Measurements from ENCODE around the gene CACTIN.
"Not testable (repeated sequence)": the region's sequence is repeated elsewhere in the genome, so short reads cannot be mapped to it uniquely, and the experiment has no call there.

Gene CACTIN

DNA sequence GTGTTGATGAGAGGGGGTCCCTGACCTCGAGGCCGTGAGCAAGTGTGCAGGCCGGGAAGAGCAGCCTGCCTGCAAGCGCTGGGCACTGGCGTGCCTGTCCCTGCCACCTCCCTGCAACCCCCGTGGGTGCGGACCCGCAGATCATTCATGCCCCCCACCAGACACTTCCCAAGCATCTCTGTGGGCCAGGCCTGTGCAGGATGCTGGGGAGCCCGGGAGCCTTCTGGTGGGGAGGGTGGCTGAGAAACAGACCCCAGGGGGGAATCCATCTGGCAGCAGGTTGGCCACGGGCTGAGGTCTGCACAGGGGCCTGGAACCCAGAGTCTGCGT is 18.4 kb upstream of the CACTIN start:
- no peak for DNase-seq

DNA sequence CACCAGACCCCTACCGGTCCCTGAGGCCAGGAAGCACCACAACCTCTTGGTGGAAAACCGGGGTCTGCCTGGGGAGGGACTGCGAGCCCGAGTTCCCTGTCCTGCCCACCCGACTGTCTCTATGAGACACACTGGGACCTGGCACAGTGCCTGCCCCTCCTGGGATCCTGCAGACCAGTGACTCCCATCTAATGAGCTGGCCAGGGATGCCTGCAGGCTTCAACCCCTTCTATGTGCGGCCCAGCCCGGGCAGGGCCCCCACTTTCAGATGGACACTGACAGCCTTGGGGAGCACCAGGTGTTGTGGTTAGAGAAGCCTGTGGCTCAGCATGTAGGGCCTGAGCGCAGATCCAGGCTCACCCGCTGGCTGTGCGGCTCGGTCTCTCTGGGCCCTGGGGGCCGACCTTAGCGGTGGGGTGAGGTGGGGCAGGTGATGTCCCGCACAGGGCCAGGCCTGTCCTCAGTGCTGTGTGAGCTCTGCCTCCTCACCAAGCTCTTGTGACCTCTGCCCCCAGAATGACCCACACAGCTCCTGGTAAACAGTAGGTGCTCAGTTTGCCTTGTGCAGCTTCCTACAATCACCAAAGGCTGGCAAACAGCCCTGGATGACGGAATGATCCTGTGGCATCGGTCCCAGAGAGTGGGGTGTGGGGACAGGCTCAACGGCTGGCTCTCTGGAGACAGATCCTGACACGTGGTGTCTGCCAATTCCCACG is 17.9 kb upstream of the CACTIN start:
- no peak for DNase-seq

- no peak for DNase-seq
Observed at GRCh38 chr19:3643674-3644313, 17.2 kb upstream of the CACTIN start.

GRCh38 chr19:3642987-3643673 is 16.5 kb upstream of the CACTIN start:
- no peak for DNase-seq

DNA sequence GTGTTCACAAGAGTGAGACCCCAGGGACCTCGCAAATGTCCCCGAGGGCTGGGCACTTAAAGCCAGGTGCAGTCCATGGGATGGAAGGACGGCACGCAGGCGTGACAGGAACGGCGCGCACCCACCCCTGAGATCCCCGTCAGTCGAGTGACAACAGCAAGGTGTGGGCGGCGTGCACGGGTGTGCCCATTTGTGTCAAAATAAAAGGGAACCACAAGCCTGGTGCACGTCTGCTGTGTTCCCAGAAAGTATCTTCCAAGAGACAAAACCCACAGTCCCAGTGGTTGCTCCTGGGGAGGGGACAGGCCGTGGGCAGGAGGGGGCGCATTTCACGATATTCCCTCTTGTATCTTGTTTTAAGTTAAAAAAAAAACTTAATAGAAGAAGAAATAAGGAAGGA is 15.7 kb upstream of the CACTIN start:
- no peak for DNase-seq

DNA sequence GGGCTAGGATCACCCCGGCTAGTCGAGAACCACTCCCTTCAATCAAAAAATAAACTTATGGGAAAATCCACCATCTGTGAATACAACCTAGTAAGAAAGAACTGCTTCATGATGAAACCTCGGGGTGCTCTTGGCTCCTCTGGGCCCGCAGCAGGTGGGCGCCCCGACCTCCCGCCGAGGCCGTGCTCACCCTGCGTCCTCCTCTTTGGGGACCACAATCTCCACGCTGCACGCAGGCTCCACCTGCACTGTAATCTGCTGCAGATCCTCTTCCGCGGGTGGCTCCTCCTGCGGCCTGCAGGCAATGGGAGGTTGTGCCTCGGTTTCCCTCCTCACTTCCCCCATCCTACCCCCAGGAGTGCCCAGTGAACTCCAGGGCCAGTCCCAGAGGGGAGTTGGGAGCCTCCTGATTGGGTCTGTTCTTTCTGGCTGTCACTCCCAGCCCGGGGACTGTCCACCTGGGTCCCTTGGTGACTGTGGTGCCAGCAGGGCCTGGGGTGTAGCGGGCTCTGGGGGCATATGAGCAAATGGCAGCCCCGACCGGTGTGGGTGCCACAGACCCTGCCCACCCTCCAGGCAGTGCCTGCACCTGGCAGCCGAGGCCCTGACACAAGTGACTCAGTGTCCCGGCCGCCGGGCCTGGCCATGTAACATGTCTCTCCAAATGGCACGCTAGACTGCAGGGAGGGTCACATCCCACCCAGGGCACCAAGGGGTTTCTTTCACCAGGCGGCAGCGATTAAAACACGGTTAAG is 15.1 kb upstream of the CACTIN start:
- DNase-seq: no peak

- no peak for DNase-seq
Observed at GRCh38 chr19:3639479-3639878, 12.9 kb upstream of the CACTIN start.

DNA sequence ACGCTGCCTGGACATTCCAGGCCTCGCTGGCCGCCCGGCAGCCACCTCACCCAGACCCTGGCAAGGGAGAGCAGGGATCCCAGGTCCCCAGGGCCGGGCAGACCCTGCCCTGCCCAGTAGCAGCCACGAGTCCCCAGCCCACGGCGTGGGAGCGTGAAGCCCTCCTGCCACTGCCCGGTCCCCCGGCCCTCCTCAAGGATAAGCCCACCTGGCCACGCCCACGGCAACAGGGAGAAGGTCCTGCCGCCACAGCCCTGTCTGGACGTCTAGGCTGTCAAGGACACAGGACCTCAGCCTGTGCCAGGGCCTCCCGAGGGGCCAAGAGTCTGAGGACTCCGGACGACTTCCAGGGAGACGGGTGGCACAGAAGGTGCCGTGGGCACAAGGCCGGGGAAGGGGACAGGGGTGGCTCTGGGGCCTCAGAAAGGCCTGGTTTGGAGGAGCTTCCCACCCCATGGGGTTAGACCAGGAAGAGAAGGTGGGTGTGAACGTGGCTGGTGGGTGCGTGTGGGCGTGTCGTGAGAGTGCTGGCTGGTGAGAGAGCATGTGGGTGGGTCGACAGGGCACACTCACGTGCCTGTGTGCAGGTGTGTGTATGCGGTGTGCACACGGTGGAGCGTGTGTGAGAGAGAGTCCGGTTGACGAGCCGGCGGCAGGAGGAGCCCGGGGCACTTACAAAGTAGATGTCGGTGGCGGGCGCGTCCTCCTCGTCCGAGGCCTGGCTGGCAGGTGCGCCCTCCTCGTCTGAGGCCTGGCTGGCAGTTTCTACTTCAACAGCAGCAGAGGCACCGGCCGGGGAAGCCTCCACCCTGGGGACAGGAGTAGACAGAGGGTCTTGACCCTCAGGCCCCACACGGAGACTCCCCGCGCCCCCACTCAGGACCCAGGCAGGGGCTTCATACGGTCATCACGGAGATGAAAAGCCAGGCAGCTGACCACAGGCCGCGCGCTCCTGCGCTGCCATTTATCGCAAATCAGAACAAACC is 11.9 kb upstream of the CACTIN start:
- no peak for DNase-seq

DNA sequence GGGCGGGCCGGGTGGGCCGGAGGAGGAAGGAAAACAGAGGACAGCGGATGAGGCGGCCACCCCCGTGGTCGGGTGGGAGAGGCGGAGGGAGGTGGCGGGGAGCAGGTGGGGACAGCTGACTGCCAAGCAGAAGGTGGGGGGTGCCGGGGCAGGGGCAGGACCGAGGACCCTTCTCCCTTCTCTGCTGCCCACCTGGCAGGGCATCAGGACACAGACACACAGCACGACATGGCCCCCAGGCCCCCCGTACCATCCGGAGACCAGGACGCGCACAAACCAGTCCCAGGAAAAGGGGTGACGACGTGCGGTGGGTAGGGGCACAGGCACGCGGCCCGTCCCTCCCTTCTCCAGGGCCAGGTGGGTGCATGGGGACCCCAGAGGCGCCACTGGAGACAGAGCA is 11.0 kb upstream of the CACTIN start:
- no peak for DNase-seq

DNA sequence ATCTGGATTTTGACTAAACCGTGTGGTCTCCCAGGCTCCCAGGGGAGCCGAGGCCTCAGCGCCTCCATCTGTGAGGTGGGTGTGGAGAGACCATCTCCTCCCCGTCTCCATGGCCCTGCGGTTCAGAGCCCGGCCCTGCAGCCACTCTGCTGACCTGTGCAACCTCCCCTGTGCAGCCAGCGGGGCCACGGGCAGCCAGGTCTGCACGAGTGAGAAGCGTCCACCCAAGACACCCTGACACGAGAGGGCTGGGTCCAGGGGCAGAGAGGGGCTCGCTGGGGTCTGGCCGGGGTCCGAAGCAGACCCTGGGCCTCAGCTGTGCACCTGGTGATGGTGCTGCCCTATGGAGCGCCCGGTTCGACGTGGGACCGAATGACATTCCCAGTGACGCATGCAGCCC is 10.4 kb upstream of the CACTIN start:
- DNase-seq: no peak

DNA sequence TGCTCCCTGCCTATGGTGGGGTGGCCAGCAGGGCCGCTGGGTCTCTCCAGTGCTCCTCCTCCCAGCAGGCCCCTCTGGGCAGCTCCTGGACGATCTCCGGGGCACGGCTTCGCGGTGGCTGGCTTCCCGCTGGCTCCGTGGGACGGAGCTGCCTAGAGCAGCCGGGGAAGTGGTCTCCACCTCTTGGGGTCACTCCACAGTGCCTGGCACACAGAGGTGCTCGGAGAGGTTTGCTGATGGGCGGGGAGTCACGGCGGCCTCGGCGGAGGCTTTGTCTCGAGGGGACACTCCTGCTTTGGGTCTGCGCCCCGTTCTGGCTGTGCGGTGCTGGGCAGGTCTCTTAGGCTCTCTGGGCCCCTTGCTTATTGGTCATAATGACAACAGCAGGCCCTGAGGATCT is 9.9 kb upstream of the CACTIN start:
- no peak for DNase-seq

DNA sequence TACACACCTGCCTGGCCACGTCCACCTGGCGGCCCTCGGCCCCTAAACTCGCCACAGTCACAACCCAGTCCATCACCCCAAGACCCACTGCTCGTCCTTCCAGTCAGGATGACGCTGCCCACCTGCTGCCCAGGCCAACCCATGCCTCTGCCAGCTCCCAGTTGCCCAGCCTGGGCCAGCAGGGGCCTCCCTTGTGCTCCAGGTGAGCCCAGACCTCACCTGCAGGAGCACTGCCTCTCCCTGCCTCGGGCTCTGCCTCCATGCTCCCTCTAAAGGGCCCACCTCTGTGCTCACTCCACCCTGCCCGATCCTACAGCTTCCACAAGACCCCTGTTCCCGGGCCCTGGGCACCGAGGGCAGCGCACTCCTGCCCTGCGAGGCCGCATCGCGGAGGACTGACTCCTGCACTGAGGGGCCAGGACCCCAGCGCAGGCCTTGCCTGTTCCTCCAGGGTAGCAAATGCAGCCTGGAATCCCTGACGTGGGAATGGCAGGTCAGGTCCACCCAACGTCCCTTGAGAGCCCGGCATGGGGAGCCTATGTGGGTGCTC is 8.0 kb upstream of the CACTIN start:
- no peak for DNase-seq

DNA sequence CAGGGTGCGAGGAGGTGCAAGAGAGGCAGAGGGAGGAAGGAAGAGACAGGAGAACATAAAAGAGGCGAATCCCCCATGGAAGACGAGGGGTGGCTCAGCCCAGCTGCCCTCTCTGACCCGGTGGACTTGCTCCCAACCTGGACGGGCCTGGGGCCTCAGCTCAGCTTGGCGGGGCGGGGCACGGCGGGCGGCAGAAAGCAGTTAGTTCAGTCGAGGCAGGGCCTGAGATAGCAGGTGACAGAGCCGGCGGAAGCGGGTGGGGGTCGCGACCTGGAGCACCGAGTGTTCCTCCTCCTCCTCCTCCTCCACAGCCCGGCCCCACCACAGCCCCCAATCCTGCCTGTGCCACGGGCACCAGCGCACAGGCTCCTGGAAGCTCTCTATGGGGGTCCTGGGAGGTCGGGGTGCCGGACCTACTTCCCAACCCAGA is 7.0 kb upstream of the CACTIN start:
- DNase-seq: no peak

DNA sequence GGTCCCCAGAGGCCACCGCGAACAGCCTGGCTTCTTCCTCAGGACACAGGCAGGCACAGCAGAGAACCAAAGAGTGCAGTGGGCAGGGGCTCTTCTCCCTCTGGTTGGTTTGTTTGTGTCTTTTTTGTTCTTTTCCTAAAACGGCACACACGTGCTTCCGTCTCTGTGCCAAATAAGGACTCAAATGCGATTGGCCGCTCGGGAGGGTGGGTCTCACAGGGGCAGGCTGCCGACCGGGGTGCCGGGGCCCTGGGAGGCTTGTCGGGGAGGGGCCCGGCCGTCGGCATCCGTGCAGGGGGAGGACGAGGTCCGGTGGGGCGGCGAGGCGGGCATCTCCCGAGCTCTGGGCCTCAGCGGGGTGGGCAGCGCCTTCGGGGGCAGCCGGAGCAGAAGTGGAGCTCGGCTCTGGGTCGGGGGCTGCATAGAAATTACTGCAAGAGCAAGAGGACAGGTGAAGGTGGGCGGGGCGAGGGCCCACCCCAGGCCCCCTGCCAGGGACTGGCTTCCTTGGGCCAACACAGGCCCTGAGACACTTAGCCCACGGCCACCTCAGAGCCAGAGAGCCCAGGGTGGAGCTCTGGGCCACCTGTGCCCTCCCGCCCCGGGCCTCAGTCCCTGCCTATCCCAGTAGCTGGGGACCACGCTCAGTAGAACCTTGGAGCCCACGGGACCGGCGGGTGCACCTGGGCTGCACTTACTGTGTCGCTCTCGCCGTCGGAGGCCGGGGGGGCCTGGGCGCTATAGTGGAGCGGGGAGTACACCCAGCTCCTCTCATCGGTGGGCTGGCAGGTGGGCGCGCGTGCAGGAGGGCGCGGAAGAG is 6.4 kb upstream of the CACTIN start:
- no peak for DNase-seq

DNA sequence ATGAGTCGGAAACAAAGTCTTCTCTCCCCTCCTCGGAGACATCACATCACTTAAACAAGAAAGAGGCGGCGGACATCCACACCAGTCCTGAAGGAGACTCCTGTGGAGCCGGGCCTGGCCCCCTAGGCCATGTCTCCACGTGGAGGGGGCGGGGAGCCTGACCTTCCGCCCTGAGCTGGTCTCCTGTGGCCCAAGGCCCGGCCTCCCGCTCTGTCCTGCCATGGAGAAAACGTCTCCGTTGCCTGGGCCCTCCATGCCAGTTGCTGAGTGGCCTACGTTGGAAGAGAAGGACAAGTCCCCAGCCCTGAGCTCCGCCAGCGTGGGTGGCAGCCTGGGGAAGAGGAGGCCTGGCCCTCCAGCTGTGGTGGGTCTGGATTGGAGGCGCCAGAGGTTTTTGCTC is 5.5 kb upstream of the CACTIN start:
- DNase-seq: no peak

DNA sequence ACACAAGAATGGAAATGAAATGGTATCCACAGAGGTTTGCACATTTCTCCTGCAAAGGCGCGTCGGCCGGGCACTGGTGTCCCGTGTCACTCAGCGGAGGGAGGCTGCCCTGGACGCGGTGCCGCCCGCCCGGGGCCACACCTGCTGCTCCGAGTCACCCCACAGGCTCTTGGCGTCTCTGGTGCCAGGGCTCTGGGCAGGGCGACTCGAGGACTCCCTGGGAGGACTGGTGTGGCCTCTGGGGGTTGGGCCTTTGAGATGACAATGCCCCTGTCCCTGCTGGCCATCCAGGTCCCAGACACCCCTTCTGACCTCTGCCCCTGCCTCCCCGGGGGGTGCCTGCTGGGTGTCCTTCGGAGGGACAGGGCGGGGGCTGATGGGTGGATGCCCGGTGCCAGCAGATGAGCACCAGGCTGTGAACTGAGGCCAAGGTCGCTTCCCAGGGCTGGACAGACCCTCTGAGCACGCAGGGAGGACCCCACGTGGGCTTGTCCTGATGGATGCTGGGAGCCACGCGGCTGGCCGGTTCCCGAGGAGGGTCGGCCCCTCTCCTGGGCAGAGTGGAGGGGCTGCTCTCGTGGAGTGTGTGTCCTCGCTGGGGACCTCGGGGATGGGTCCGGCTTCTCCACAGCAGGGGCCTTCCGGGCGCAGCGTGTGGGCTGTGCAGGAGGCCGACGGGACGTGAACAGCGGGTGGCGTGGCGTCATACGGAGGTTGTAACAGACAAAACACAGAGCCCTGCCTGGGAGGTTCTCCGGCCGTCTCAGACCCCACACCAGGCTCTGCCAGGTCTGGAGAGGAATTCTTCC is 4.7 kb upstream of the CACTIN start:
- DNase-seq: no peak

DNA sequence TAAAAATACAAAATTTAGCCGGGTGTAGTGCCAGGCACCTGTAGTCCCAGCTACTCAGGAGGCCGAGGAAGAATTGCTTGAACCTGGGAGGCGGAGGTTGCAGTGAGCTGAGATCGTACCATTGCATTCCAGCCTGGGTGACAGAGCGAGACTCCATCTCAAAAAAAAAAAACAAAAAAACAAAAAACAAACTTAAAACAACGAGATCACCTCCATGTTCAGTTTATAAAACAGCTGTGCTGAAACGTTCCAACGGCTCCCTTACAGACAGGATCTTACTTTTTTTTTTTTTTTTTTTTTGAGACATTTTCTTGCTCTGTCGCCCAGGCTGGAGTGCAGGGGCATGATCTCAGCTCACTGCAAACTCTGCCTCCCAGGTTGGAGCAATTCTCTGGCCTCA is 2.2 kb upstream of the CACTIN start:
- not testable (repeated sequence) for DNase-seq

GRCh38 chr19:3627351-3627723 is 747 bp upstream of the CACTIN start:
- no peak for DNase-seq

DNA sequence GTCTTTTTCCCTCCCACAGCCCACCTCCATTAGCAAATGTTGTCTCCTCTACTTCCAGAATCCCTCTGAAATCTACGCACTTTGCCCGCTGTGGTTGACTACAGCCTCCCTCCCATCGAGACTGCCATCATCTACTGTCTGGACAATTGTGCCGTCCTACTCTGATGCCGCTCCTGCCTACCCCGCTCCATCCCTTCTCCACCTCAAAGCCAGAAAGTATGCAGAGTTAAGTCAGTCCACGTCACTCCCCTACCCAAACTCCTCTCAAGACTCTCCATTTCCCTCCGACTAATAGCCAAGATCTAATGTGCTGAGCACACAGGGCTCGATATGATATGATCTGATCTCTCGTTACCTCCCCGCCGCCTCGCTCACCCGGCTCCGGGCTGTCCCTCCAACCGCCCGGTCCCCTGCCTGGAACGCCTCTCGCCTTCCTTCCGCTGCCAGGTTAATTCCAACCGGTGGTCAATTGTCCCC is 556 bp downstream of the CACTIN start:
- DNase-seq: peak; percentile 12

- no peak for DNase-seq
Observed at GRCh38 chr19:3623716-3624115, 2.9 kb downstream of the CACTIN start.
